Cardiac fibroblast (primary cell): ENCODE data around the gene CCDC187.
A peak's percentile ranks its signal among the peaks of the same experiment; 100 is the strongest.

Source experiments
- DNase-seq, 2 donors: peaks; one replicate each; pipeline versions ENCODE4 v3.0.0 to v3.0.0-alpha.2; 2010; ENCODE audit warnings: low read depth in 2 of 2
- H3K4me3 ChIP-seq, 2 donors: replicated peaks in 1 of 2; 1 replicate in 1 of 2; 2 replicates in 1 of 2; pipeline ENCODE4 v1.5.1; 2011; ENCODE audit warnings: low read depth in 2 of 2, low read length in 2 of 2, mild to moderate bottlenecking in 2 of 2, moderate library complexity in 1 of 2
- TF ChIP-seq, protein P1 (sequence below): IDR thresholded peaks from one replicate; pipeline ENCODE4 v1.5.1; 2011; ENCODE audit warnings: low read depth, mild to moderate bottlenecking, low read length, inconsistent platforms

Gene CCDC187

DNA sequence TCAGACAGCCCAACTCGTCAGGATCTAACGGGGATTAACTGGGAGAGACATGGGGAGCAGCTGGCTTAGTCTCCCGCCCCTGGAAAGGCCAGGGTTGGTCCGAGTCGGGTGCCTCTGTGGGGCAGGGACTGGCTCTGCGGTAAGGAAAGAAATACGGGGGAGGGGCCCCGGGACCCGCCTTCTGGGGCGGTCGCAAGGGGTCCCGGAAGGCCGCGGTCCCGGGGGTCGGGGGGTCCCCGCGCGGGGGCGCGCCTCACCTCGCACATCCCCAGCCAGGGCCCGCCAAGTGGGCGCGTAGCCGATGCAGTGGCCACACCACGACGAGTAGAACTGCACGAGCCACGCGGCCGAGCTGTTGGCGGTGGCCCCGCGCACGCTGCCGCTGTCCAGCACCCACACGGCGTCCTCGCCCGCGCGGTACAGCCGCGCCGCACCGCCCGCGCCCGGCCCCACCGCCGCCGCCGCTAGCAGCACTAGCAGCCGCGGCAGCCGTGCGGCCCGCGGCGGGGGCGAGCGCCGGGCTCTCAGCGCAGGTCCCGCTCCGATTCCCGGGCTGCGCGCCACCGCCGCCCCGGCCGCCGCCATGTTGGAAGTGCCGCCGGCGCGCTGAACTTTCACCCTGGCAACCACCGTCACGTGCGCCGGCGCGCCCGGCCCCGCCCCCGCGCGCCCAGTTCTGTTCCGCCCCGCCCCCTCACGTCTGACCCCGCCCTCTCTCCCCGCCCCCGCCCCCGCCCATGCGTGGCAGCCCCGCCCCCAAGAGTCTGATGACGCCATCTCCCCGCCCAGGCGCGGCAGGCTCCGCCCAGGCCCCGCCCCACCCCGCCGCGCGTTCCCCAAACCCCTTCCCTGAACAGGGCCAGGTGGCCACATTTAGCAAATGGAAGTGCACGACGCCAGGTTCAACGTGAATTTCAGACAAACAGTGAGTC is 58.4 kb downstream of the CCDC187 start, which contains the start of gene QSOX2:
QSOX2 (minus strand) TSS at position 594 of the 932 bp plus-strand sequence; CDS start at position 585, 9 bp downstream.
- TF ChIP-seq, protein P1, sequence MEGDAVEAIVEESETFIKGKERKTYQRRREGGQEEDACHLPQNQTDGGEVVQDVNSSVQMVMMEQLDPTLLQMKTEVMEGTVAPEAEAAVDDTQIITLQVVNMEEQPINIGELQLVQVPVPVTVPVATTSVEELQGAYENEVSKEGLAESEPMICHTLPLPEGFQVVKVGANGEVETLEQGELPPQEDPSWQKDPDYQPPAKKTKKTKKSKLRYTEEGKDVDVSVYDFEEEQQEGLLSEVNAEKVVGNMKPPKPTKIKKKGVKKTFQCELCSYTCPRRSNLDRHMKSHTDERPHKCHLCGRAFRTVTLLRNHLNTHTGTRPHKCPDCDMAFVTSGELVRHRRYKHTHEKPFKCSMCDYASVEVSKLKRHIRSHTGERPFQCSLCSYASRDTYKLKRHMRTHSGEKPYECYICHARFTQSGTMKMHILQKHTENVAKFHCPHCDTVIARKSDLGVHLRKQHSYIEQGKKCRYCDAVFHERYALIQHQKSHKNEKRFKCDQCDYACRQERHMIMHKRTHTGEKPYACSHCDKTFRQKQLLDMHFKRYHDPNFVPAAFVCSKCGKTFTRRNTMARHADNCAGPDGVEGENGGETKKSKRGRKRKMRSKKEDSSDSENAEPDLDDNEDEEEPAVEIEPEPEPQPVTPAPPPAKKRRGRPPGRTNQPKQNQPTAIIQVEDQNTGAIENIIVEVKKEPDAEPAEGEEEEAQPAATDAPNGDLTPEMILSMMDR, result no peak
- DNase-seq, result peak; percentile 82 to 86
- H3K4me3 ChIP-seq, result peak within 1 kb of the TSS; percentile 65 to 80

DNA sequence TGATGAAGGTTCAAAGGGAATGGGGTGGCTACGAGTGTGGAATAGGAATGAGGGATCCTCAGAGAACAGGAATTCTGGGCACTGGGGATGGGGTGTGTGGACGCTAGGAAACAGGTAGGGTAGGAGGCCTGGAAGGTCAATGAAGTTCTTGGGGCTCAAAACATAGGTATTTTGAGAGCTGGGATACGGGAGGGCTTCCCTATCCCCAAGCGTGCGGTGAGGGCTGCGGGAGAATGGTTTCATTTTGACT is 59.0 kb downstream of the CCDC187 start:
- TF ChIP-seq, protein P1, result no peak
- no peak for DNase-seq

DNA sequence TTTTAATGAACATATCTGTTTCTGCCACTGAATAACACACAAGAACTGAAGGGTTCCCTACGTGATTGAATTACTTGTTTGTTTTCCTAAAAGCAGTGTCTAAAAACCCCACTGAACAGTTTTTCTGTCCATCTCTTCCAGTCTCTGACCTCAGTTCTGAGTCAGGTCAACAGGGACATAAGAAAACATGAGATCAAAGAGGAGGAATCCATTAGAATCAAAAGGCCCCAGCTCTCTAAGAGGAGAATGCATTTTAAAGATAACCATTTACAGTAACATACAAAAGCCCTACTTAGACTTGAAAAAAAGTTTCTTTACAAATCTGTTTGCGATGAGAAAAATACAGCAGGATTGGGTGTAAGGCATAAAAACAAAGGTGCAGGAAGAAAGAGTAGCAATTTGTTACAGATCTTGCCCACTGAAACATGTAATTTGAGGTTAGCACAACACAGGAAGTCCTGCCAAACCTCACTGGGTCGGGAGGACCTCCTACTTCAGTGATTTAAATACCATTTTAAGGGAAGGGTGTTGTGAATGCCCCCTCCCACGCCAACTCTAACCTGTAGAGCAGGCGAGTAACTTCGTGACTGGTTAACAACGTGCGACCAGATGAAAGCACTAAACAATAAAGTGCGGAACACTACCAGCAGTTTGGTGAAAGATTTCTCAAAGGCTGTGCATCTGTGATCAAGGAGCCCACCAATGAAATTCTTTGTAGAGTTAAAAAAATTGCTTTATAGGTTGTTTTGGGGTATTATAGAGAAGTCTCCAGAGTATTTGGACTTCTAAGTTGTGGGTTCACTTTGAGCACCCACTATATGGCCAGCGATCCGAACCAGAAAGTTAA is 59.5 kb downstream of the CCDC187 start:
- TF ChIP-seq, protein P1, result no peak
- DNase-seq, result no peak

More for the DNA sequence above, 59.0 kb downstream of the CCDC187 start:
- H3K4me3 ChIP-seq, result peak overlapping the region; percentile 65 to 80

DNA sequence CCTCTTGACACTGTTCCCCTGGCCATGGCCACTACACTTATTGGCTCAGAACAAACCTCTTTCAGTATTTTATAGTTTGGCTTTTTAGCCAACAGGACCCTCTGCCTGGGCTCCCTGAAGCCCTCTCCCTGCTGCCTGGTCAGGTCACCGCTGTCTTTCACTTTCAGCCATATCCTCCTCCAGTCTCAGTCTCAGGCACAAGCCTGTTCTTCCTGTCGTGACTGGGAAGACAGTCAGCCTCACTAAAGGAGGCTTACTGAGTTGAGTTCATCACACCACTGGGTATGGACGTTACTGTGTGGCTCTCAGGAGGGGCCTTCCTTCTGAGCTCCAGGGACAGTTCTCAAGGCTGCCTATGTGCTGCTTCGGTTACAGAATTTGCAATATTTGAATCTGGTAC is 60.3 kb downstream of the CCDC187 start:
- H3K4me3 ChIP-seq, result no peak overlapping the region
- no peak for DNase-seq
- TF ChIP-seq, protein P1, result no peak

More for the DNA sequence above, 59.5 kb downstream of the CCDC187 start:
- peak overlapping the region; percentile 65 to 80 for H3K4me3 ChIP-seq

DNA sequence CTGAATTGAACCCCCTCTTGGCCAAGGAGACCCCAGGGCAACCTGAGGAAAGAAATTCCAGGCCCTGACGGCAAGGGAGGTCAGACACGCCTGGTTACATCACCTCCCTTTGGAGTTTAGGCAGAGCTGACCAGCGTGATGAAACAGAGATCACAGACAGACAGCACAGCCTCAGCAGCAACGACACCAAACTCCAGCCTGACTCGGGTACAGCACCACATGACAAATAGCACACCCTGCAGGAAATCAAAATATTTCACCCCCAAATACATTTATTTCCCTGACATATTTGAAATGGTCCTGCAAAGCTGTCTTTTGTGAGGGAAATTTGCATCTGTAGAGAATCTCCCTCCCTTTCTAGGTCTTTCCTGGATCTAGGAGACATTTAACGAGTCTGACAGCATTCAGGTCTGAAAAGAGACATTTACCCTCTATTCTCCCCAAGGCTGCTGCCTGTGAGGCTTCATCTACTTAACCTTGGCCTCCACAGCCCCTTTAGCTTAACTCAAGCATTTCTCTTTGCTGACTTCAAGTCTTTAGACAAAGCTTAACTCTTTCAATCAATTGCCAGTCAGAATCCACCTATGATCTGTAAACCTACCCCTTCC is 60.9 kb downstream of the CCDC187 start:
- TF ChIP-seq, protein P1, result no peak
- H3K4me3 ChIP-seq, result no peak overlapping the region
- DNase-seq, result peak in 1 of 2 donors; percentile 14

DNA sequence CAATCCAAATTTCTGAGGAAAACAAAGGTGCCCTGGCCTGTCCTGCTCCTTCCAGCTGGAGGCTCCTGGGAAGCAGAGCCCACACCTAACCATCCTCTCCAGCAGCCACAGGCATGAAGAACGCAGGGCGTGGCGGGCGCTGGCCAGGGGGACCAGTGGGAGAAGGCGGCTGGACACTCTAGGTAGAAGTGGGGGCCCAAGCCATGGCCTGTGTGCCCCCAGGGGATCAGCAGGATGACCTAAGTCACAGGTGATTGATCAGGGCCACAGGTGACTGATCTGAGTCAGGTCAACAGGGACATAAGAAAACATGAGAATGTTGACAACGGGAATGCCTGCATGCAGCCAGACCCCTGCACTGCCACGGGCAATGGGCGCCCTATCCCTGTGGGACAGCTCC is 61.6 kb downstream of the CCDC187 start:
- H3K4me3 ChIP-seq, result no peak overlapping the region
- no peak for DNase-seq
- TF ChIP-seq, protein P1, result no peak
